GM19239 (cell line): ENCODE data around the gene CCDC54.
A peak's percentile ranks its signal among the peaks of the same experiment; 100 is the strongest.

Experiments
- DNase-seq: peaks from one replicate; pipeline ENCODE4 v3.0.0; 2011; ENCODE audit warnings: low spot score; ENCODE audit not compliant: insufficient read length
- FAIRE-seq: peaks from 2 replicates; lab custom pipeline; 2011; peaks lifted over from hg19 to GRCh38; lab: Jason Lieb, UNC

The CCDC54 gene

DNA sequence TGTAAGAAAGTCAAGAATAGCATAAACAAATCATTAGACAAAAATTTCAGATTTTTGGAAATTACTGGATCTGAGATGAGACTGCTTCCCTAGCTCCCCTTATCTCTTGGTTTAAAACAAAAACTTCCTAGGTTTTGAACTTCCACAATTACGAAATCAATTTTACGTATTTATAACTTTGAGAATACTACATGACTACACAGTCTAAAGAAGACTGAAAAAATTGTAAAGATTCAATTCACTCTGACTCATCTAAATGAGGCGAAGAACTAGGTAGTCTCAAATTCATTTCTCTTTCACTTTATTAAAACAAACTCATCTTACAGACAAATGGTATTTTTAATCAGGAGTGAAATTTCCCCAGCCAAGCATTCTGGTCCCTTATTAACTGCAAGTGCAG is 10.3 kb downstream of the CCDC54 start:
- DNase-seq, result no peak
- FAIRE-seq, result no peak

DNA sequence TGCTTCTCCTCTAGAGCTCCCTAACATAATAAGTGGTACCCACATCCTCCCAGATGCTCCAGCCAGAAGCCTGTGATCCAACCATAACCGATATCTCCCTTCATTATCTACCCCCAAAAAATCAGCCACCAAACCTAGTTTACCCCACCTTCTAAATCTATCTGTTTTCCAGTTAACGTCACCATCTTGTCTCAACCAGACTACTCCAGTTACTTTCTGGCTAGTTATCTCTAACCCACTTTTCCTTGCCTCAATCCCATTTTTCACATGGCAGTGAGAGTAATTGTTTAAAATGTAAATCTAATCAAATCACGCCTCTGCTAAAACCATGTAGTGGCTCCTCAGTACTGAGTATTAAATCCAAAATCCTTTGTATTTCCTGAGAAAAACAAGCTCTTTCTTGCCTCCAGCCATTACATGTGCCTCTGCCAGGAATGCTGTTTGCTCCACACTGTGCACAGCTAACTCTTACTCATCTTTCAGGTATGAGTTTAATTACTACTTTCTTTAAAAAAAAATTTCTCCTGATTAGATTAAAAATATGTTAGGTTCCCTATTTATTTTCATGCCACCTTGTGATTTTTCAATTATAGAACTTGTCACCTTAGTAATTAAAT is 15.4 kb downstream of the CCDC54 start:
- FAIRE-seq (no peak), DNase-seq (no peak)

GRCh38 chr3:107394502-107394901 is 17.3 kb downstream of the CCDC54 start:
- FAIRE-seq (no peak), DNase-seq (no peak)

DNA sequence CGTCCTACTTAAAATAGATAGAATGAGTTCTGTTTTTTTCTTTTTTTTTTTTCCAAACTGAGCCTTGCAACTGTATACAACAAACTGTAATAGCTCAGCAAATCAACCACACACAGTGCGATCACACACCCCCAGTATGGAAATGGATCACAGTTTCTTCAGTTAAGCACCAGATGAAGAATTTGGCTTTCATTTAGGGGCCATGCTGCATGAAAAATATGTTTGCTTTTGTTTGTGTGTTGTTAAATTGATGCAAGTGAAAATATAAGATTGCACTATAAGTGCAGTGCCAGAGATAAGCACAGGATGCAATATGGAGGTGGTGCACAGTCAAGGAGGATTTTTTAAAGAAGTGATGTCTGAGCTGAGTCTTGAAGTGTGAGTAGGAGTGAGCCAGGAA is 17.8 kb downstream of the CCDC54 start:
- no peak for FAIRE-seq
- DNase-seq, result no peak

- no peak for FAIRE-seq
- DNase-seq, result no peak
Observed at GRCh38 chr3:107401301-107401700, 24.1 kb downstream of the CCDC54 start.

DNA sequence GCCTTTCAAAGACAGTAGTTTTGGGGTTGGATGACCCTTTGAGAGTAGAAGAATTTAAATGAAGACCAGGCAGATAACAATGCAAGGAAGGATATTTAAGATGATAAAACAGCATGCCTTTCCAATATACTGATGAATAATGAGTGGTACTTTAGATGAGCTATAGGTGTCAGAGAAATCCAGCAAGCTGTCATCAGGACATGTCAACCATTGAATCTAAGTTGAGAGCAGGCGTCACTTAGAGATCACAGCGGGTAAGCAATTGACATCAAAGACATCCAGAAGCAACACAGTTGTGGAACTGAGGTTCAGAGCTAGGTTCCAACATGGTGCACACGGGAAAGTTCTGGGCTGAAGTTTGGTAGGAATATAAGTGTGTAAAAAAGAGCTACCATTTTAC is 25.0 kb downstream of the CCDC54 start:
- no peak for DNase-seq
- FAIRE-seq, result no peak

DNA sequence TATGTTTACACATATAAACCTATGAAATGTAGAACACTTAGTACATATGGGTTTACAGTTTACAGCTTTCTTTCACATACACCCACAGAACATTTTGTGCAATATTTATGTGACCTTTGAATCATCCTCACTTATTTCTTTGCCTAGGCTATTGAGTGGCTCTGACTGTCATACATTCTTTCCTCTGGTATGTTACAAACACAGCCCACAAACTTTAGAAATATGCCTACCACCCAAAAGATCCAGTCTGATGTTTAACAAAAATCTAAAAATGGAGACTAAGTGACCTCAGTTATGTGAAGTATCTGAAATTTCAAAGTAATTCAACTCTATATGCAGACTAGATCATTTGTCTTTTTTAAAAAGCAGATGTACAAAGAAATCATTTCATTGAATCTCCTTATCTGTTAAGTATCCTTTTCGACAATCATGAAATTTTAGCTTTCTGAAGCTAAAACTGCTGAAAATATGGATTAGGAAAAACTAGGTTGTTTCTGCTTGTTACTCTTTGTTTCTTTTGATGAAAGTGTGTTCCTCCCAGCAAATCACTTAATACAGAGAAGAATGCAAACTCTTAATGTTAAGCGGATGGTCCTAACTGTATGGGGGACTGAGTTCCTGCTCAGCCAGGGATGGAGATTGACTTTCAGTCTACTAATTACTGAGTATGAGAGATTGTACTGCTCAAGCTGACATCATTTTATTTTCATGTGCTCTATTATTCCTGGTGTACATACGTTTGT is 27.7 kb downstream of the CCDC54 start:
- no peak for DNase-seq
- no peak for FAIRE-seq

DNA sequence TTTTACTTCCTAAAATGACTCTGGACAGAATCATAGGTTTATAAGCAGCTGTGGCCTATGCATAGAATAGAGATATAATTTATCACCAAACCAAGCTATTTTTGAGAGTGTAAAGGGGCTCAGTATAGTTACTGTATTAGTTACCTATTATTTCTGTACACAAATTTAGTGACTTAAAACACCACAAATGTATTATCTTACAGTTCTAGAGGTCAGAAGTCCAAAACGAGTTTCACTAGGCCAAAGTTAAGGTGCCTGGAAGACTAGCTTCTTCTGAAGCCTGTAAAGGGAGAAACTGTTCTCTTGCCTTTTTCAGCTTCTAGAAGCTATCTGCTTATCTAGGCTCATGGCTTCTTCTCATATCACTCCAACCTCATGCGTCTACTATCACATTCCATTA is 30.1 kb downstream of the CCDC54 start:
- DNase-seq (no peak), FAIRE-seq (no peak)

DNA sequence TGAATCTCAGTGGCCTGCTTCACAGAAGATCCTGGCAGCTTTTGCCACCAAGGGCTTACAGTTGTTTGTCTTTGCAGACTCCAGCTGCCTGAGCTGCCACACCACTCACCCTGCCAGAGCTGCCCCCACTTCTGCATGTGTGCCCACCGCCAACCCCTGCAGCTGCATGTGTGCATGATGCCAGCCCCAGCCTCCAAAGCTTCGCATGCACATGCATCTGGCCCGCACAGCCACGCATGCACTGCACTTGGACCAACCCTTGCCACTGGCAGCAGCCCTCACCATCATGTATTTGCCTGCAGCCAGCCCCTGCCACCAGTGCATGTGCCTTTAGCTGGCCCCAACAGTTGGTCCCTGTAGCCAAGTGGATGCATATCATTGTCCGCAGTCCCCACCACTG is 31.3 kb downstream of the CCDC54 start:
- FAIRE-seq (no peak), DNase-seq (no peak)

DNA sequence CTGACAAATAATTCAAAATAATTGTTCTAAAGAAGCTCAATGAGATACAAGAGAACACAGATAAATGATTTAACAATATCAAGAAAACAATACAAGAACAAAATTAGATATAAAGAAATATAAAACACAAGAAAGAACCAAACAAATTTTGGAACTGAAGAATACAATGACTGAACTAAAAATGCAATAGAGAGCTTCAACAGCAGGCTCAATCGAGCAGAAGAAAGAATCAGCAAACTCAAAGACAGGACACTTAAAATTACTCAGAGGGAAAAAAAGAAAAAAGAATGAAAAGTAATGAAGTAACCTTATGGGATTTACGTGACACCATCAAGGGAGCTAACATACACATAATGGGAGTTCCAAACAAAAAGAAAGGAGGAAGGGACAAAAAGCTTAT is 32.1 kb downstream of the CCDC54 start:
- DNase-seq (no peak), FAIRE-seq (no peak)

DNA sequence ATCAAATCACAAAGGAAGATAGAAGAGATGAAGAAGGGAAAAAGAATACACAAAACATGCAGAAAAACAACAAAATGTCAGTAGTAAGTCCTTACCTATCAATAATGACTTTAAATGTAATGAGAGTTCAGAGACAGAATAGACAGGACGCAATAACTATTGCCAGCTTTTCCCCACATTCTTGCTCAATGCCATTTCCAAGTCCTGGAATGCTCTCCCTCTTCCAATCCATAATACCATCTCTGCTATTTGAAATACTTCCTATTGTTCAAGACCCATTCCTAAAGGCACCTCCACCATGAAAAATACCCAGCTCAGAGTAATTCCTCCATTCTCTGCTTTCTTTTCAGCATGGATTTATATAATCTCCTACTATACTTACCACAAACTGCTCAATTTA is 33.4 kb downstream of the CCDC54 start:
- no peak for DNase-seq
- FAIRE-seq, result no peak

DNA sequence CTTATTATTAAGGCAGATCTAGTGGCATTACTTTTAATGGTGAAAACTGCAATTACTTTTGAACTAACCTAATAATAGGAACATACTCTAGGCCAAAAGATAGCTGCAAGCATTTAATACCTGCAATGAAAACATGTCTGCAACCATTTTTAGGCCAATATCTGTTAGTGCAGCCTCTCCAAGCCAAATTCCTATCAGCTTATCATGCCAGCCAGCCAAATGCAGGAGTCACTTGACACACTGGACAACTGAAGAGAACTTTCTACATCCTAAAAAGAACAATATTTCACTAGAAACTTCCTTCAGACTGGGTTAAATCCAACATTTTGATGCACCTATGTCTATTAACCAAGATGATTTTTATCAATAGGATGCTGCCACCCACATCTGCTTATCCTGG is 33.8 kb downstream of the CCDC54 start:
- FAIRE-seq, result no peak
- DNase-seq, result no peak

DNA sequence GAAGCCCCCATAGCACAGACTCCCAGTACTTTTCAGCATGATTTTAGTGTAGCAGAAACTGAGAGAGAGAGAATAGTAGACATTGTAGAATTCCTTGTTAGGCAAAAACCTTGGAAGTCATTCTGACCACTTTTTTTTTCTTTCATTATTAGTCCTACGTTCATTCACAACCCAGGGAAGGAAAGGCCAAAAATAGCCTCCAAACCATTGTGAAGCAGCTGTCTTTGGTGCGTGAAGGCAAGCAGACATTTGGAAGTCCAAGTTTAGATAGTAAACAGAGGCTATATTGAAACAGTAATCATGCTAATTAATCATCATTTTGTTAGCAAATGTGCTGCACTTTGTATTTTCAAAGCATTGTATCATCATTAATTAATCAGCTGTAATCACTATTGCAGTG is 34.5 kb downstream of the CCDC54 start:
- no peak for DNase-seq
- FAIRE-seq, result no peak

GRCh38 chr3:107412376-107412775 is 35.1 kb downstream of the CCDC54 start:
- DNase-seq (no peak), FAIRE-seq (no peak)

- DNase-seq, result no peak
- FAIRE-seq, result no peak
Observed at GRCh38 chr3:107413264-107413663, 36.0 kb downstream of the CCDC54 start.

- no peak for FAIRE-seq
- no peak for DNase-seq
Observed at GRCh38 chr3:107414325-107414964, 37.2 kb downstream of the CCDC54 start.

- FAIRE-seq (no peak), DNase-seq (no peak)
Observed at GRCh38 chr3:107416138-107416537, 38.9 kb downstream of the CCDC54 start.

DNA sequence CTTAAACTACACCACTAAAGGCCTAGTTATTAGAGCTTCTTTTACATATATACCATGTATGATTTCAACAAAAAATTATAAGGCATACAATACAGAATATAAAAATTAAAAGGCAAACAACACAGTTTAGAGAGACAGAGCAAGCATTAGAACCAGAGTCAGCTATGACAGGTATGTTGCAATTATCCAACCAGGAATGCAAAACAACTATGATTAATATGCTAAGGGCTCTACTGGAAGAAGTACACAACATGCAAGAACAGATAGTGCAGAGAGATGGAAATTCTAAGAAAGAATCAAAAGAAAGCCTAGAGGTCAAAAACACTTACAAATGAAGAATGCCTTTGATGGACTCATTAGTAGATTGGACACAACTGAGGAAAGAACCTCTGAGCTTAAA is 39.6 kb downstream of the CCDC54 start:
- DNase-seq, result no peak
- no peak for FAIRE-seq

DNA sequence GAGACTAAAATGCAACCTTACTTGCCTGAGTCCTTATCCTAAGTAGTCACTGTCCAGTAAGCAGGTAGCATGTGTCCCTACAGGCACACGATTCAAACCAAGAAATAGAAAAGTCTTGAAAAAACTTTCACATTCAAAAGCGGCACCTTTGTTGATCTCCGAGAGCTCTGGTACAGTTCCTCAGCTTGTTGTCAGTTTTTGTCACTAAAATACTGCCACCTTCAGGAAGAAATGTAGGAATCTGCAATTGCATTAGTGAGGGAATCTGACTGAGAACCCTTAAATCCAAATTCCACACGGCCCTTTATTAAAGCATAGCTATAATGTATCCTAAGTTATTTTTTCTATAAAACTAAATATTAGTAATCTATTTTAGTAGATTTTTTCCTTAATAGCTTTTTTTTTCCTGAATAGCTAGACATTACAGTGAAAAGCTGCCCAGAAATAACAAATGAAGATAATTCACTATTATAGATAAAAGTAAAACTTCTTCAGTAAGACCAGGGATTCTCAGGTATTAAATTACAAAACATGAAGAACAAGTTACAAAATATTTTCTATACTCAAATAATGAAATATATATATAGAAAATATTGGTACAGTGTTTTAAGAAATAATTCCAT is 44.0 kb downstream of the CCDC54 start:
- FAIRE-seq (peak; percentile 94), DNase-seq (no peak)

DNA sequence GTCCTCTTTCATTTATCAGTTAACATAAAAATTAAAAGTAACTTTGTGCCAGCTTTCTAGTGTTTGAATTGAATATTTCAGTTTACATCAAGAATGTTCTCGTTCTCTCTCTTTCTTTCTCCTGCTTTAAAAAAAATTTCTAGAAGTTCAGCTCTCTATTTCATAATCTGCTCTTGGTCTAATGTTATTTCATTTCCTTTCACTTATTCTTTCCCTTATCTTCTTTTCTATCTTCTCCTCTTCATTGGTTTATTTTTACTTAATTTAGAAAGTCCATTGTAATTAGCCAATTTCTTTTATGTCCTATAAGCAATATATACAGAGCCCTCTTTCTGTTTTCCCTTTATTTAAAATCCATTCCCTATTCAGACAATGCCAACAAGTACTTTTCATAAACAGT is 44.6 kb downstream of the CCDC54 start:
- DNase-seq (no peak), FAIRE-seq (no peak)

- no peak for FAIRE-seq
- DNase-seq, result no peak
Observed at GRCh38 chr3:107425033-107425432, 47.8 kb downstream of the CCDC54 start.
